Body of pancreas (tissue), 4 donors: ENCODE measurements around the gene PTPRN2.

ENCODE experiments used
- POLR2A ChIP-seq, 3 donors: fragments of 450-650 bp; IDR thresholded peaks; one replicate each; pipeline ENCODE4 v1.6.1; 2016; ENCODE audit warnings: antibody characterized with exemption in 3 of 3, mild to moderate bottlenecking in 2 of 3
- TF ChIP-seq, protein P1 (sequence below), 7 experiments: fragments of 450-650 bp in 4 of 7; fragments of 200-600 bp in 3 of 7; sonication (generic) in 3 of 7; IDR thresholded peaks; one replicate each; pipeline ENCODE4 v1.5.1; 2016 to 2019; ENCODE audit warnings: antibody characterized with exemption in 7 of 7

DNA sequence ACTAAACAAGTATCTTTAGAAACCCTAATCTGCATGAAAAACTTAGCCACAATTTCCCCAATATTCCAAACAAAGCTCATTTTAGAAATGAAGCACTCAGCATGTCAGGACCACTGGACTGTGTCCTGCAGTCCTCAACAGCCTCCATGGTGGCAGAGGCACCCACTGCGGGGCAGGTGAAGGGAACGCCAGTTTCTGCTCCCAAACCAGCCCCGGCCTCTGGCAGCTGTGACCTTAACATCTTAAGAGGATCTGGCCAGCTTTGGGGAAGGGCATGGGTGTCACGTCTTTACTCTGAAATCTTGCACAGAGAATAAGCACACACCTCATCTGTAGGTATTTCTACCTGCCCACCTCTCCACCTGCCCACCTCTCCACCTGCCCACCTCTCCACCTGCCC, 988.1 kb downstream of the PTPRN2 start:
- TF ChIP-seq, protein P1, sequence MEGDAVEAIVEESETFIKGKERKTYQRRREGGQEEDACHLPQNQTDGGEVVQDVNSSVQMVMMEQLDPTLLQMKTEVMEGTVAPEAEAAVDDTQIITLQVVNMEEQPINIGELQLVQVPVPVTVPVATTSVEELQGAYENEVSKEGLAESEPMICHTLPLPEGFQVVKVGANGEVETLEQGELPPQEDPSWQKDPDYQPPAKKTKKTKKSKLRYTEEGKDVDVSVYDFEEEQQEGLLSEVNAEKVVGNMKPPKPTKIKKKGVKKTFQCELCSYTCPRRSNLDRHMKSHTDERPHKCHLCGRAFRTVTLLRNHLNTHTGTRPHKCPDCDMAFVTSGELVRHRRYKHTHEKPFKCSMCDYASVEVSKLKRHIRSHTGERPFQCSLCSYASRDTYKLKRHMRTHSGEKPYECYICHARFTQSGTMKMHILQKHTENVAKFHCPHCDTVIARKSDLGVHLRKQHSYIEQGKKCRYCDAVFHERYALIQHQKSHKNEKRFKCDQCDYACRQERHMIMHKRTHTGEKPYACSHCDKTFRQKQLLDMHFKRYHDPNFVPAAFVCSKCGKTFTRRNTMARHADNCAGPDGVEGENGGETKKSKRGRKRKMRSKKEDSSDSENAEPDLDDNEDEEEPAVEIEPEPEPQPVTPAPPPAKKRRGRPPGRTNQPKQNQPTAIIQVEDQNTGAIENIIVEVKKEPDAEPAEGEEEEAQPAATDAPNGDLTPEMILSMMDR (IDR thresholded peaks at IDR 0.05) = no peak
- no peak for TF ChIP-seq POLR2A (IDR thresholded peaks at IDR 0.05)
